HG03066 (cell line): ENCODE measurements around the gene CTNNA3.

Source experiments
- ATAC-seq: cut with Tn5 transposase; IDR thresholded peaks from one replicate; pipeline ENCODE4 v1.9.1; 2021; ENCODE audit warnings: low read depth; ENCODE audit not compliant: unreplicated experiment

Gene CTNNA3

DNA sequence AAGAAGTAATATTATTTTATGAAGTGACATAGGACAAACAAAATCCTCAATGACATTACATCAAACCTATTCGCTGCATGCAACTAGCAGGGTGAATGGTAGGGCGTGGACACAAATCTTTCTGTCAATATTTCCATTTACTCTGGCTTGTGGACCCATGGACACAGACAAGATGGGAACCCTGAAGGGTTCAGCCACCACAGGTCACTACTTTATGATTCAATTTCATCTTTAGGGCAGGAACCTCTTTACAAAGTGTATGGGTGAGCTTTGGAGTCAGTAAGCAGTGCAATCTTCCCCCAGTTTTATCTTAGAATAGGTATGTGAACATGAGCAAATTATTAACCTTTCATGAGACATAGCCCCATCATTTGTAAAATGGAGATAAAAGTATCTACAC is 1752.5 kb downstream of the CTNNA3 start:
- no peak for ATAC-seq

DNA sequence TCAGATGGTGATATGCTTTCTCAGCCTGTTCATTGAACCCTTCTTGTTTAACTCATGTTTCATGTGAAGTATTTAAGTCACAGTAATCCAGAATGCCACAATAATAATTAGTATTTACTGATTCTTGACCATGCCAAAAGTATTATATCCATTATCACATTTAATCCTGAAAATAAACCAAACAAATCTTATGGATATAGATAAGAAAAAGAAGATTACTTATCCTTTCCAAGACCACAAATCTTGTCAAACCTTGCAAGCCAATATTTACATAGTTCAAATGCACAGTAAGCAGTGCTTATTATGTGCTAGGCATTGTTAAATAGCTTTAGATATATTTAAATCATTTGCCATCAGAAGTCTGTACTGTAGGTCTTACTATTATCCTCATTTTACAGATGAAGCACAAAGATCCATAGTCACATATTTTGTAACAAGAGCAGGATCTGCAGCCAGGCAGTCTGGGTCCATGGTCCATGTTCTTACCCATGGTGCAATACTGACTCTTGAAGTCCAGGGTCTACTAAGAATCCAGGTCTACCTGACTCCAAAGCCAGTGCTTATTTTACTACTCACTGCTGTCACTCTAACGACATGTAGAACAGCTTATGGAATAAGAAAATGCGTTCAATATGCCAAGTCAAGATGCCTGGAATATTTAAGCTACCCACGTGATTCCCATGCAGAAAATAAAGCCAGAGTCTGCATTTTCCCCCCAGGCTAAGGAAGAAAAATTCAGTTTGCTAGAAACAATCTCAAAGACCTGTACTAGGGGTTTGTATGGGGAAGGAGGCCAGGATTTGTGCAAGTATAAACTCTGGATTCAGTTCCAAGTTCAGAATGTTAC is 1755.0 kb downstream of the CTNNA3 start:
- ATAC-seq: no peak

DNA sequence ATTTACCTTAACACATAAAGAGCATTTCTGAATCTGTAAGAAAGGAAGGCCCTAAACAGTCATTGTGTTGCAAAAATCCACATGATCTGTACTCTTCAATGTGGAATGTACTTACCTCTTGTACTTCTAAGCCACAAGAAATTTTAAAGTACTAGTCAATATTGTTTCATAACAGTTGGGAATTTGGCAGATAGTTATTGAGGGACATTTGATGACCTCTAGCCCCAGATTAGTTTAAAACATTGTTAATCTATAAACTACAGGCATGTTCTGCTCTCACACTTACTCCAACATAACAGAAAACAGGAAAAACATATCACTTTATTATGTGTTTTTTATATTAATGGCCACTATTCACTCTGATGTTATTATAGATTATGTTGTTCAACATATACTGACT is 1755.9 kb downstream of the CTNNA3 start:
- ATAC-seq: no peak

DNA sequence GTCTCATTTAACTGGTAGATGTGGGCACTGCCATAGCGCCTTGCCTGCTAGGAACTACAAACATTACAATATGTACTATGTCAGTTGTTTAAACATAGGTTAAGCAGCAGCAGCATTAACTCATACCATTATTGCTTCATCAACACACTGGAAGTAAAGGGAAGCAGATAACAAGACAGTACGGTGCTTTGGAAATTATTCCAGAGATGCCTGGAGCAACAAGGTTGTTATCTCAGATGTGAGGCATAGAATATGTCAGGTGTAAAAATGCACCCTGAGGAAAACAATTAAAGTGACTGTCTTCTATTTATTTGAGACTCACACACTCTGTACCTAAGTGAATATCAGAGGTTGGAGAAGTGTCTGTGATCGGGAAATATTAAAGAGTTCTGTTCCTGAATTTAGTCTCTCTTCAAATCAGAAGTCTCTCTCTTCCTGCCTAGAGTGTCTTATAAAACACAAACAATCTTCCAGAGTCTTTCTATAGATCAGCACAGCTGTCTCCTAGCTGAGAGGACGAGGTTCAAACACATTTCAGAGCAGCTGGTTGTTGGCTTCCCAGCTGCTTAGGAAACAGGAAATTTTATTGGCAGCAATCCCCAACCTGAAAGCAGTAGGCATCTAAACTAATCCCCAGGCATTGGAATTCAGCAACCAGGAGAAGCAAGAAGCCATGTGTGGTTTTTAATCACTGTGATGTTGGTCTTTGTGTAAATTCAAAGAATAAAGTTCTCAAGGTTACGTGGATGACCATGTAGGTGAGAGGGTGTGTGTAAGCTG is 1764.5 kb downstream of the CTNNA3 start:
- no peak for ATAC-seq

DNA sequence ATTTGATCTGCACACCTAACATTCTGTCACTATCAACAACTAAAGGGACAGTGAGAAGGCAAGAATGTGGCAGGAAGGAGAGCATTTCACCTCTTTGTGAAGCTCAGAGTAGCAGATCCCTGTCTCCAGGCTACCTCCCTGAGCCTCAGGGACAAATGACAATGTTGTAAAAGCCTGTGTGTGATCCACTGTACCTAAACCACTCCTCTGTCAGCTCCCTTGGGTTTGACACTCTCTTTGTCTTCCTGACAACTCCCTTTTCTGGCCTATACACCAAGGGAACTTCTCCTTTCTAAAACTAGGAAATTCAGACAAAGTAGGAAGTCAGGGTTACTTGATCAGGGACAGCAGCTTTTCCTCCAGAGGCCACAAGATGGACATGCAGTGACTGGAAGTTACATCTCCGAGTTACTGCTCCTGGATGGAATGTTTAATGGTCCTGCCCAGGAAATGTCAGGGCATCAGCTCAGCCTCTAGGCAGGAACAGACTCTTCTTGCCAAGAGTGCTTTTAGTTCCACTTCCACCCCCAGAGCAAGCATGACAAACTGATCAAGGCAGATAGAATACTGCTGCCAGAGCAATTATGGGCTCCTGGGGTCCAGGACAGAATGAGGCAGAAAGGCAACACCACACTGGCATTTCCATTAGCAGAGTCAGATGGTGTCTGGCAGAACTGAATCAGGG is 1784.7 kb downstream of the CTNNA3 start:
- no peak for ATAC-seq

DNA sequence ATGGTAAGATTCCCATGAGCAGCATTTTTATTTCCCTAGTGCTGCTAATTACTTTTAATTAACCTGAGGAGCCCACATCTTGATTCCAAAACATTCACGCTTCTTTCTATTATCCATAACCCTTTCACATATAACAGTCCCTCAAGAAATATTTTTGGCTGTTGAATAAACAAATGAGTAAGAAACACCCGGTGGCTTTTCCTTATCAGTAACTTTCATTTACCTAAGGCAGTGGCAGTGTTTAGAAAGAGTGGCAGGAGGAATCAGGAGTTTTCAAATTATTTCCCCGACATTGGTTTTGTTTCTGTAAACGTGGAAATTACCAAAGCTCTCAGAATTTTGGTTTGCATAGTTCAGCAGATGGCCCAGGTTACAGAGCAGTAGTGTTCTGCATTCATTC is 1785.8 kb downstream of the CTNNA3 start:
- ATAC-seq: no peak

DNA sequence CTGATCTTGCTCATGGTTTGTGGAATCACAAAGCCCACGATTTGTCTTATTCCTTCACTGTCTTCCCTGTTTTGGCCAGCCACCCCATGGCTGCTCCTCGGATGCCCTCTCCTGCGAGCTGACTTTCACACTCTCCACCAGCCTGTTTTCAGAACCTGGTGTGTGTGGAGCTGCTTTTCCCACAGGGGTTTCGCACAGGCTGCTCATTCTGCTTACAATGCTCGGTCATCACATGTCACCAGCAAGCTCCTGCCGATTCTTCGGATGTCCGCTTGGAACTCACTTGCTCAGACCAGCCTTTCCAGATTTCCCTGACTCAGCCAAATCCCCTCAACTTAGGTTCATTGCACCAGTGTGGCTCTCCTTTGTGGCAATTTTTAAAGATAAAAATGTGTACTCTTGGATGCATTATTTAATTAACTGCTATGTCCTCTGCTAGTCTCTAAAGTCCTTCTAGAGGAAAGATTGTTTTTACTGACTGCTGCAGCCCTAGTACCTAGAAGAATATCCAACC is 1788.7 kb downstream of the CTNNA3 start:
- no peak for ATAC-seq

DNA sequence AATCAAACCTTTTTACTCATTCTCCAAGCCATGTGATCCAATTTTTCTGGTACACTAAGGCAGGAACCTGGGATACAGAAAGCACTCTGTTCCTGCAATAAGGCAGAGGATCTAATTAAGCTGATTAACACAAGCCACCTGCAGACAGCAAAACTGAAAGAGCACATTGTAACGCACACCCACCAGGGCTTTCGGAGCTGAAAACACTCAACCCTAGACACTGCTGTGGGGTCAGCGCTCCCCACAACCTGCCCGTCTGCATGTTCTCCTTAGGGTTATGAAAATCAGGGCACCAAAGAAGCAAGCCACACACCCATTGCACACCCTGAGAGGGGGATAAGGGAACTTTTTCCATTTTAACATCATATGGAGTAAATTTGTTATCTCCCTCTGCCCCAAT is 1792.4 kb downstream of the CTNNA3 start:
- ATAC-seq: no peak

DNA sequence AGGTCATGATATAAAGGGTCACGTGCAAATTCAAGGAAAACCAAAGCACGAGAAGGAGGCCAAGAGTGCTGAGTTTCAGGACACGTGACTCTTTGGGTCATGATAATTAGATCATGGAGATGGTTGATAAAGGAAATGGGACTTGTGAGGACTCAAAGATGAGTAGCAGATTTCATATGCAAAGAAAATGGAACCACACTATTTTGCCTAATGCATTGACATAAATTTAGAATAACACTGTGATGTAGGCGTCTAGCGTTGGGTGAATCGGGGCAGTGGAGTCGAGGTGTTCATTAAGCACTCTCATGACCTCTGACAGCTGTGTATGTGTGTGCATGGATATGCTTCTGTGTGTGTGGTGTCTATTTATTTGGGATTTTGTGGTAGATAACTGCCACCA is 1795.7 kb downstream of the CTNNA3 start:
- ATAC-seq: no peak

DNA sequence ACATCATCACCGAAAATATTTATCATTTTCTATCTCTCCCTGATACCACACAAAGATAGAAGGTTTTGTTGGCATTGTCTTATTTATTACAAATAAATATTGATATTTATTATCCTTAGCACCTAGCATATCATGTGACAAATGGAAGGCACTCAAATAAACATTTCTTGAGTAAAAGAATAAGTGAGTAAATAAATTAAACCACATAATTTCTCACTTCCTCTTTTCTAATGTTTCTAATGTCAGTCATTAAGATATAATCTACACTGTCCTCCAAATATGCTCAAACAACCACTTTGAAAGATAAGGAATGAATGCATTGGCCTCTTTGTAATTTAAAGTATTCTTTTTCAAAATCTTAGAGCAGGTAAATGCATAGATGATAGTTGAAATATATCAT is 1797.9 kb downstream of the CTNNA3 start:
- no peak for ATAC-seq

DNA sequence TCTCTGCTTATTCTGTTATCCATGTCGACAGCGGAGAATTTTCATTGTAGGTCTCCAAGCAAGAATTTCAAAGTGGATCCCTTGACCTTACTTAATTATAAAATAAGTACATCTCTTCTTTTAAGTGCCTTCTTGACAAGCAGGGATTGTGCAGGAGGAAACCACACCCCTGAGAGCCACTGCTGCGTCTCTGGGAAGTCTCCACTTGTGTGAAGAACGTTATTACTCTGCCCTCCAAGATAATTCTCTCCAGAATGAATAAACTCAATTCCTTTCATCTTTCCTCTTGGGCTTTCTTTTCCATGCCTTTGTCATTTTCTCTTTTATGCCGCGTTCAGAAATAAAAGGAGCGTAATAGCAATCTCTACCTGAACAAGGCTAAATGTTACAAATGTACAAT is 1801.0 kb downstream of the CTNNA3 start:
- no peak for ATAC-seq

DNA sequence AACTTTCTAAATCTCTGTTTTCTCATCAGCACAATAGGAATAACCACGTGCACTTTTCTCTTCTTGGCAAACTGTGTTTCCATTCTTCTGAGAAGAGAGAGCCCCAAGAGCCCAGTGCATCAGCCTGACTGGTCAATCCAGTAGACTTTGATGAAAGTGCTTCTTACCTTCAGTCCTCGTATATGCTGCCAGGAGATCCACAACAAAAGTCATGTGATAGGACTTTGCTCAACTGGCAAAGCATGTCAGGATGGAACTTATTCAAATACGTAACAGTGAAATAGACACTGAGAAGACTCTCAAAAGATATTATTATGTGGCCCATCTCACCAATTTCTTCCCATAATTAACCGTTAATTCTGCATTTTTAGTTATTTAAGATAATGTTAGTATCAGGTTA is 1801.6 kb downstream of the CTNNA3 start:
- no peak for ATAC-seq

DNA sequence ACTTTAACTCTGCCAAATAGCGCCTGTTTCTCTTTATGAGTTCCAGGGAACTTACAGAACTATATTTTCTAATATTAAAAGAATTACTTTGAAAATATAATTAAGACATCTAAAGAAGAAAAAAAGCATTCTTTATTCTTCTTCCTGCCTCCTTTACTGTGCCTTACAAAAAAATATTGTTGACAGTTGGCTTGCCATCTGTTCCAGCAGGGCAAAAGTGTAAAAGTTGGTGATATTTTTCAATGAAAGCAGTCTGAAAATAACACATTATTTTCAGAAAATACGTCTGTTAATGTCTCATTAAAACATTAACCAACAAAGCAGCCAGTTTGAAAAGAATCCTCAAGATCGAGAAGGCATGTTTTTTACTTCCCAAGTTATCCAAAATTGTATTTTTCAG is 1802.3 kb downstream of the CTNNA3 start:
- ATAC-seq: no peak

DNA sequence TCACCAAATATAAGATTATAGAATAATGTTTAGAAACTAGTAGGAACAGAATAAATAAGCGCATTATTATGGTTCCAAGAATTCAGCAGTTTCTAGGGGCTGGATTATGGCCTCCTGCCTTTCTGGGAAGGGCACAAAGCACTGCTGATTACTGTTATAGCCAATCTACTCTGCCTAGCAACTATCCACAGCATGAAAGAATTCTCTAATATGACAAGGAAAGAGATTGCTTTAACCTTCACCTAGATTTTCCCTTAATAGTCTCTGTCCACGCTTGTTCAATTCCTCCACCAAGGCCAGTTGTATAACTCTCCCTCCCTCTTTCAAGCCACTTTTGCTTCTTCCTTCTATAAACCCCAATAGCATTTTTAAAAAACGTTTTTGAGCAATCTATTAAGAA is 1803.7 kb downstream of the CTNNA3 start:
- no peak for ATAC-seq

DNA sequence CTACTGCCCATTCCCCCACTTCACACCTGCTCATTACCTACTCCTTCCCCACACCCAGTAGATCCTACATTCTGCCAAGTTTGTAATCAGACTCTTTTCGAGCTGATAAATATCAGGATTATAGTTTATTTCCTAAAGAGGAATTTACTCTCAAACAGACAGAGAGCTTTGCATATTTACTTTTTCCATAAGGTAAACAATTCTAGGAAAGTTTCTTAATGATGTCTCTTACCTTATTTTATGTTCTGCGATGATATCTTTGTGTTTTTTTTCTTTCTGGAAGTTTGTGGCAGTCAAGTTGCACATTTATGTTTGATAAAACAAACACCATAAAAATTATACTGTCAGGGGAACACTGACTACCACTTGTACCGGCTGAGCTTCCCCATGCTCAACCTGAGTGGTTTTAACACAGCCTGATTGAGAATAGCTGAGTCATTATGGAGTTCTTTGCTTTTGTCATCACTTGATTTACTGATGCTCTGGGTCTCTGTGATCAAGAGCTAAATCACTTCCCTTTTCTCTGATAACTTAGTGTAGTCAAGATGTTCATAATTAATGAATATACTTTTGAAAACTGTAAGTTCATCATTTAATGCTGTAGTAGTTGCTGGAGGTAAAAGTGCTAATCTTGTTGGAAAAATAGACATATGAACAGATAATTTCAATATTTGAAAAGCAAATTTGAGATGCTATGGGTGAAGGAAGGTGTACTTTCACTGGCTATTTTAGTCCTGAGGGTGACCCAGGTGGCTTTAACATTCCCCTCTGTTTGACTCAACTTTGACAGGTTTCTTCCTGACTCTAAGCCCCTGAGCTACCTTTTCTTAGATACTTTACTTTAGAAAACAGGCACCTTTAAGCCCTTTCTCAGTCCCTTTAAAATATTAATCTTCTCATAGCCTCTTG is 1804.7 kb downstream of the CTNNA3 start:
- peak; percentile 81 for ATAC-seq

DNA sequence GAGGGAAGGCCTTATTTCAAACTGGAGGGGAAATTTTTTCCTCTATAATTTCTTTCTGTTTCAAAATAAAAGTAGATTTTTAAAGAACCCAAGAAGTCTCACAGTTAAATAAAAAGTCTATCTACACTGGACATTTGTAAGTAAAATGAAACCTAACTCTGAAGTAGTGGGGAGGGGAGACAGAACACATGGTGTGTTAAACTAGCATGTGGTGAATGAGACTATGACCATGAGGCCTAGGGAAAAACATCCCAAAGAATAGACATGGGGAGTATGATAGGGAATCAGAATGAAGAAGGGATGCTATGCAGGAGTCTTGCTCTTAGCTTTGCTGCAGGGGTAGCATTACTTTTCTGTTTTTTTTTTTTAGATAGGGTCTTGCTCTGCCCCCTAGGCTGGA is 1831.5 kb downstream of the CTNNA3 start:
- no peak for ATAC-seq

DNA sequence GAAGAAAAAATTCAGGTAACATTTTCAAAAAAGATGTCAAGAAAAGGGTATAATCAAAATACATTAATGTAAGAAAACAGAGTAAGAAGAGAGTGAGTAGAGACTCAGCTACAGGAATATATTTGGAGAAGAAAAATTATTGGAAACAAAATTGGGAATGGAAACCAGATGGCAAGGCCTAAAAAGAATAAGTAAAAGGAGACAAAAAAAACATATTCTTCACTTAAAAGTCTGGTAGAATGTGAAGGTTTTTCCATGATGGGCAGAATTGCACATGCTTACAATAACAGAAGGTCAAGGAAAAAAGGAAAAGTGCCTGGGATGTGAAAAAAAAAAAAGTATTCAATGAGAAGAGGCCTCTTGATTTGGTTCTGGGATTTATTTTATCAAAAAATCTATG is 1832.0 kb downstream of the CTNNA3 start:
- ATAC-seq: no peak
